Fibroblast of gingiva (primary cell): Measurements from ENCODE around the gene HBP1.
A peak's percentile ranks its signal among the peaks of the same experiment; 100 is the strongest.
"Not testable (repeated sequence)": the region's sequence is repeated elsewhere in the genome, so short reads cannot be mapped to it uniquely, and the experiment has no call there.

Experiments used
- DNase-seq: peaks from one replicate; pipeline ENCODE4 v3.0.0-alpha.2; 2011; ENCODE audit warnings: low read depth

Gene HBP1

DNA sequence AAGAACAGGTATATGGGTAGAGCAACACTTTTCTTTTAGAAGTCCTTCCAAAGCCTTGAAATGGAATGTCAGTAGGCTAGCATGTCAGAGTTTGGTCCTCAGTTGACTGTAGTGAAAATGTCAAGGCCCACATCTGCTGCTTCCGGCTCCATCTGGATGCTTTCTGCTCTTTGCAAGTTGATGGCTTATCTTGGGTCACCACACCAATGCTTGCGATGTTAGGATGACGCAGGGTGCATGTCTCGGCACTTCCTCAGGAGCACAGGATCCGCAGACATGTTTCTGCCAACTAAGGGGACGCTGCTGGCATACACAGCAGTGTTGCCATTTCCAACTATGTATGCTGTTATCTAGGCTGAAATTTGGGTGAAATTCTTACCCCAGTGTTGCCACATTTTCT, 14.0 kb upstream of the HBP1 start:
- DNase-seq = no peak

DNA sequence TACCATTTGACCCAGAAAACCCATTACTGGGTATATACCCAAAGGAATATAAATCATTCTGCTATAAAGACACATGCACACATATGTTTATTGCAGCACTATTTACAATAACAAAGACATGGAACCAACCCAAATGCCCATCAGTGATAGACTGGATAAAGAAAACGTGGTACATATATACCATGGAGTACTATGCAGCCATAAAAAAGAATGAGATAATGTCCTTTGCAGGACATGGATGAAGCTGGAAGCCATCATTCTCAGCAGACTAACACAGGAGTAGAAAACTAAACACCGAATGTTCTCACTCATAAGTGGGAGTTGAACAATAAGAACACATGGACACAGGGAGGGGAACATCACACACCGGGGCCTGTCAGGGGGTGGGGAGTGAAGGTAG, 13.1 kb upstream of the HBP1 start:
- not testable (repeated sequence) for DNase-seq

DNA sequence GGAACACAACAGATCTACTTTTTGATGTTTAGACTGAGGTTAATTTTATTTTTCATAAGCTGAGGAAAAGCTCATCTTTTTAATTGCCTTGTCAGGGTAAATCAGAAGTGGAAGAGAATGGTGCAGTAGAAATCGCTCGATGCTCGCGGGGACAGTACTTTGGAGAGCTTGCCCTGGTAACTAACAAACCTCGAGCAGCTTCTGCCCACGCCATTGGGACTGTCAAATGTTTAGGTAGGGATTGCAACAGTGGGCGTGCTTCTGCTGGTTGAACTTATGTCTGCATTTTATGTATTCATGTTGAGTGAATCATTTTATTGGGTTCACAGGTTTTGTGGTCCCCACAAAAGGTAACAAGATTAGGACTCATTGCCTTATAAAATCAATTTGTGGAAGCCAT, 11.7 kb upstream of the HBP1 start:
- DNase-seq = no peak

DNA sequence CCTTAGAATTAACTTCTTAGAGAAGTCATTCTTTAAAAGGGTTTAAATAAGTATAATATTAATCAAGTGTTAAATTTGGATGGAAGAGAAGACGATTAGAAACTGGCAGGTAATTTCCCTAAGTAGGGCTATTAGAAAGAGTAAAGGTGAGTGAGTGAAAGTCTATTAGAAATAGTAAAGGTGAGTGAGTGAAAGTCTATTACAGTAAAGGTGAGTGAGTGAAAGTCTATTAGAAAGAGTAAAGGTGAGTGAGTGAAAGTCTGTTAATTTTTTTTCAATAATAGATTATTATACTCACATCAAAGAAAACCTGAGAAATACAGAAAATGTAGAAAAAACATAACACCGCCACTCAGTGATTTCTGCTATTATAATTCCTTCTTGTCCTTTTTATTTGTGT, 10.8 kb upstream of the HBP1 start:
- DNase-seq = no peak

DNA sequence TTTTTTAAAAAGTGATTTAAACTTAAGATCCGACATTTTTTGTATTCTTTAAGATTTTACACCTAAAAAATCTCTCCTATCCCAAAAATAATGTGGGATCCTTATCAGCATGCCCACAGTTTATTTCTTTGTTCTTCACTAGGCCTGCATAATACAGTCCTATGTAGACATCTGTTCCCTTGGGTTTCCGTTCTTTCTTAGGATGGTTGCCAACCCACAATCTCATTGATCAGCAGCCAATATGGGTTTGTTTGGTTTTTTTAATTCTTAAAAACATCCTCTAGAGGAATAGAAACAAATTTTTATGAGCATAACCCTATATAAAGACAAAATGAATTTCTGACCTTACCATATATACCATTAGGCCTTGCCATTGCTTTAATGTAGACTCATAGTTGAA, 8.4 kb upstream of the HBP1 start:
- DNase-seq = no peak

DNA sequence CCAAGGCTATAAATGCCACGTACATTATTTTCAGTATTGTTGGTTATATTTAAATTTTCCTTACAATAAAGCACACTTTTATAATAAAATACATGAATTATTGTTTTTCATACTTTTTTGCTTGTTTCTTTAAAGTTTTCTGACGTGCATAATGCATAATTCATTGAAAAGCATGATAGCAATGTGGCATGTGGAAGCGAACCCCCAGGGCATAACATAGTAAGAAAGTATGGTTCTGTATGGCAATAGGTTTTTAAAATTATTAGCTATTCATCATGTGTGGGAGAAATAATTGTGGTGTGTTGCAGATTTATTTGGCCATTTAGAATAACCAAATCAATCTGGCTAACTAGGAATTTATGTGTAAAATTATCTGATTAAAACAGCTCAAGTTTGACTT, 7.4 kb upstream of the HBP1 start:
- no peak for DNase-seq

DNA sequence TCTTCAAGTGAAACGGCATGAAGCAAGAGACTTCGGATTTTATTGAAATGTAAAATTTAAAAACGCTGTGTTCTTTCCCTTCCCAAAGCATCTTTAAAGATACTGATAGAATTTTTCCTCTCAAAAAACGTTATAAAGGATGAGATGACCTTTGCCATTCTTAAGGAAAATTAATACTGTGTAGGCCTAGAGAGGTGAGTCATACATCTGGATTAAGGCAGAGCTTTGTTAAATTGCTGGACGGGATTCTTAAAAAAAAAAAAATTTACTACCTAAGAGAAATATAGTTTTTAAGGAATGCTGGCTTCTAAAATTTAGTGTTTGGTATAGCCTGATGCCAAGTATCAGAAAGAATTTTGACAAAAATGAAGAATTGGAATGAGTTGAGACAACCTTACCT, 6.3 kb upstream of the HBP1 start:
- DNase-seq = peak; percentile 12

DNA sequence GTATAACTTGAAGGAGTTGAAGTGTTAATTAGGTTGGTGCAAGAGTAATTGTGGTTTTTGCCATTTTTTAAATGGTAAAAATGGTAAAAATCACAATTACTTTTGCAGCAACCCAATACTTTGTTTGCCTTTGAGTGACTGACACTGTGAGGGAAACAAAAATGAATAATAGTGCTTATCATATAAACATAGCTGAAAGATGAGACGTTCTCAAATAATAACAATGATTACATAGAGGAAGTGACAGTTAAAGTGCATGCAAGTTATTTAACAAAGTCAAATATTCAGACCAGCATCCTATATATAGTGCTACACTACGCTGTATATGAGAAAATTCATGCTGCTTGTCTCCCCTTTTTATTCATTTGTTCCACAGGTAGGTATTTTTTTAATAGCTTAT, 4.7 kb upstream of the HBP1 start:
- no peak for DNase-seq

DNA sequence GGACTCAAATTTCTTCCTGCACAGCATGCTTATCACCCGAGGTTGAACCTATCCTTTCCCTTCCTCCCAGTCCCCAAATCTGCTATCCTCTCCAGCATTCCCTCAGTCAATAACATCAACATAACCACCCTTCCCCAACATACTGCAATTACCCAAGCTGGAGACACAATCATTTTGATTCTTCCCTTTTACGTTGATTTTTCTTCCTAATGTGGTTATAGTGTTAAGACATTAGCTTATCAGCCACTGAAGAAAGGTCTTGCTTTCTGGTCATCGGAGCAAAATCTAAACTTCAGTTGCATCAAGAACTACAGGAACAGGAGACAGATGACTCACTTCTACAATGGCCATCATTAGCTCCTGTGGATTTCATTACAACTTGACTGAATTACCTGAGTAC, 3.5 kb upstream of the HBP1 start:
- no peak for DNase-seq

DNA sequence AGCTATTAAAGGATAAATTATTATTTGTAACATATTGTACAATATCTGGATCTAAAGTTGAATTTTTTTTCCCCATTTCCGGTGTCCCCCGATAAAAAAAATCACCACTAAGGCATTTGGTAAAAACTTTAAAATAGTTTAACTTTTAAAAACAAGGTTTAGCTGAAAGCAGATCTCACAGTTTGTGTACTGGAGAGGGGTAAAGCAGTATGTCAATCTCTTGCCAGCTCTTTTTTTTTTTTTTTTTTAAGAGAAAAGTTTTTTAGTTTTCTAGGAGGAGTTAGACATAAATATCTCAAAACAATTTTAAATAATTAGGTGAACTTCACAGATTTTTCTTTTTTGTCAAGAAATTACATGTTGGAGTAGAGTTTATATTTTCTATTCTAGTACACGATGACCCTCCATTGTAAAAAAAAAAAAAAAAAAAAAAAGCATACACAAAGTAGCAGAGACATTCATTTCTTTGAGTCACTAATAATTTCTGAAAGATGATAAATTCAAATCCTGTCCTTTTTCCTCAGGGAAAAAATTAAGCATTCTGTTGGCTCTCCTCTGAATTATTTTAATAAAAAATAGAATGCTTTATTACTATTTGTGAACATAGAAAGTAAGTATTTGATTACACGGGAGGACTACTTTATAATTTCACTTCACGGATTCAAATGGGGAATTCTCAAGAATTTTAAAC, 1.9 kb upstream of the HBP1 start:
- DNase-seq = no peak

DNA sequence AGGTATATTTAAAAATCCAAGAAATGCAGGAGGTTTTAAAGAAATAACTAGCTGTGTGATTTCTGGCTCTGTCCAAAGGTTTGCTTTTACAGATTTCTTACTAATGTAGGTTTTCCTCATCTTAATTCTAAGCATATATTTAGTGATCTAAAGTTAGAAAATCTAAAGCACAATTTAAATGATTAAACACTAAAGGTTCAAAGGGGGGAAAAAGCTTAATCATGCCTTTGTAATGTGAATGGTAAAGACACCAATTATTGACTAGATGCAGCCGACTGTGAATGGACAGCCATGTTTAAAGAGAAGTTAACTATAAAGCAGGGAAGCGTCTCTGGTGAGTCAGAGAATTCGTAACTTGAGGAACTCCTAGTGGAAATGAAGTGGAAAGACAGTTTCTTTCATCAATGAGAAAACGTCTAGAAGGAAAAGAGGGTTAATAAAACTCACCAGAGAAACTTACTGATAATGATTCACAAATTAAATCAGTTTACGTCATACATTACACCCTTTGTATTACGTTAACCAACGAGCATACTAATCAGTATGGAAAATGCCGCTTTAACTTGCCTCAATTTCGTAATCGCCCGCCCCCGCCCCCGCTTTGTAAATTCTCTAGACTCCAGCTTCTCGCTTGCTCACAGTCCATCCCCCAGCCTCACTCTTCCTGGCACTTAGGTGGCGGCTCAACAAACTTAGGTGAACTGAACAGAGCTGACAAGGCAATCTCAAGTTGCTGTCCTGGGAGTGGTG, 1.1 kb upstream of the HBP1 start:
- peak; percentile 75 for DNase-seq

DNA sequence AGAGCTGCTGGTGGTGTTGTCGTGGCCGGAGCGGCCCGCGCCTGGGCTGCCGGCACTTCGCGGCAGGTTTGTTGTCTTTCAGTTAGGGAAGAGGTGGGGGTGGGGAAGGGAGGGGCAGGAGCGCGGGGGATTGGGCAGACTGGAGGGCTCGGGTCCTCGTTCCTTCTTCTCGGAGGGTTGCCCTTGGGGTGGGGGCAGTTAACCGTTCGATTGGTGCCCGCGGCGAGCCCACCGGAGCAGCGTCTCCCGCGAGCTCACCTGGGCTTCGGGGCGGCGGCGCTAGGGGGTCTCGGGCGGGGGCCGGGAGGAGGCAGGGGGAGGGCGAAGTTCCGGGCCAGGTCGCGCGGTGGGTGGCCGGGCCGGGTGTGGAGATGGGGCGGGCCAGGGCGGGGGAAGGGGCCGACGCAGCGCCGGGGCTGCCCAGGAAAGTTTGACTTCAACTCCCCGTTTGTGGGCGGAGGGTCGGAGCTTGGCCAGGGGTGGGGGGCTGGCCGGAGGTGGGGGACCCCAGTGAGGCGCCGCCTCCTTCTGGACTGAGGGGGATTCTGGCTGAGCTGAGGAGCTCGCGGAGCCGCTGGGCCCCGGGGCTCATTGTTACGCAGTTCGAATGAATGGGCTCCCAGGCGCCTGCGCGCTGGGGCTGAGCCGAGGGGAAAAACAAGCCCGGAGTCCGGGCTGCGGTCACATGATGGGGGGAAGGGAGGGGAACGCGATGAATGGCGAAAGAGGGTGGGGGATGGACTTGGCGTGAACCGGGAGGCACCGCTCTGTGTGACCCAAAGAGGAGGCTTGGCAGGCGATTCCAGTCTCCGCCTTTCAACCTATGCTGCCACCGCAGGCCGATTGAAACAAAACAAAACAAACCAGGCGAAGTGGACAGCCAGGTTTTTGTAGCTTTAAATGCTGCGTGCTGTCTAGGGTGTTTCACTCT, 582 bp downstream of the HBP1 start:
- DNase-seq = peak; percentile 98

DNA sequence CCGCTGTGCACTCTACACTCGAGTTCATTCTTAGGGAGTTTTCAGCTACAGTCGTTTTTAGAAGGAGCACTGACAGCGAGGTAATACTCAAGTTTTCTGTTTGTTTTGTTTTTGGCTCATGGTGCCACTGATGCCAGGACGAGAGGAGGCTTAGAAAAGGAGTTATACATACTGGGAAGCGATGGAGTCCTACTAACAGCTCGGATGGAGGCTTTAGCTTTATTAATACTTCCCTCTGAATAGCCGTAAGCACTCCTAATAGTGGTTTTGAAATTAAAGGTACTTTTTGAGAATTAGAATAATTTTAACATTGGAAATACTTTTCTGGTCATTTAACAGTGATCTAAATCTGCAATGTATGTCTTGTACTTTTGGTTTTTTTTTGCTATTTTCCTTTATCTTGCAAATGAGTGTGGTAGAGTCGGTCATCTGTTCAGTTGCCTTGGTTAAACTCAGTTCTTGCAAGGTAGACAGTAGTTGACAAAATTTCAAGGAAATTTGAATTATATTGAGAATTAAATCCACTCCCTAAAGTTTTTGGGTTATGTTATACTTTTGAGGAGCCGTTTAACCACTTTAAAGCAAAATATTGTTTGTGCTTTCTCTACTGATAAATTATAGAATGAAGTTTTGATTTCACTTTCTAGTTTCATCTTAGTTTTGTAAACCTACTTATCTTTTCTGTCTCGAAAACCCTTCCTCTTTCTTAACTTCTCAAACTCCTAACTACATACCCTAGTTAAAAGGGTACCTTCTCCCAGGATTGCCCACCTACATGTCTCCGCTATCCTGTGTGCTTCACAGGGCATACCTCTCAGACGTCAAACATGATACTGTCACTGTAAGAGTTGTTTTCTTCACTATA, 1.5 kb downstream of the HBP1 start:
- no peak for DNase-seq

DNA sequence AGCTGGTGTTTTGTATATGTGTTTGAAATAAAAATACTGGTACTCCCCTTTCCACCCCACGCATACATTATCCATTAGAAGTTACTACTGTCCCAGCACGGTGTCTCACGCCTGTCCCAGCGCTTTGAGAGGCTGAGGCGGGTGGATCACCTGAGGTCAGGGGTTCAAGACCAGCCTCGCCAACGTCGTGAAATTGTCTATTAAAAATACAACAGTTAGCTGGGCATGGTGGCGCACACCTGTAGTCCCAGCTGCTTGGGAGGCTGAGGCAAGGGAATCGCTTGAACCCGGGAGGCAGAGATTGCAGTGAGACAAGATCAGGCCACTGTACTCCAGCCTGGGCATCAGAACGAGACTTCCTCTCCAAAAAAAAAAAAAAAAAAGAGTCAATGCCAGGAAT, 2.7 kb downstream of the HBP1 start:
- no peak for DNase-seq

DNA sequence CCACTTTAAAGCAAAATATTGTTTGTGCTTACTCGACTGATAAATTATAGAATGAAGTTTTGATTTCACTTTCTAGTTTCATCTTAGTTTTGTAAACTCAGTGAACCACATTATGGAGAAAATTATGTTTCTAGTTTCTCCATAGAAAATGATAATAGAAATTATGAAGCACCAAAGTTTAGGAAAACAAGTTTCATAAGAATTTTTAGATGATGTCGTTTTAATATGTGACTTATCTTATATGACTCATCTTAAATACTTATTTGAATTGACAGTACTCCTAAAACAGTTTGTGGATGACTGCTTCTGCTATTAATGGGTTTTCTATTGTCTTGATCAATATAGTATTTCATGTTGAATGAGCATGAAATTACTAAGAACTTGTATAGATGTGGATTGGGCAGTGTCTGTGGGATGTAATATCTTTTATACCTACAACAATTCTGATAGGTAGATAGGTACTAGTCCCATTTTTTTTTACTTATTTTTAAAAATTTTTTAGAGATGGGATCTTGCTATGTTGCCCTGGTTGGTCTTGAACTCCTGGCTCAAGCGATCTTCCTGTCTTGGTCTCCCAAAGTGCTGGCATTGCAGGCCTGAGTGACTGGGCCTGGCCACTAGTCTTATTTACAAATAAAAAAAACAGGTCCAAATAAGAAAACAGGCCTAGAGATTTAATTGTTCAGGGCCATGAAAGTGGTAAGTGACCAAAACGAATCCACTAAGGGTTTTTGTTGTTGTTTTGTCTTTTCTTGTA, 3.7 kb downstream of the HBP1 start:
- no peak for DNase-seq

DNA sequence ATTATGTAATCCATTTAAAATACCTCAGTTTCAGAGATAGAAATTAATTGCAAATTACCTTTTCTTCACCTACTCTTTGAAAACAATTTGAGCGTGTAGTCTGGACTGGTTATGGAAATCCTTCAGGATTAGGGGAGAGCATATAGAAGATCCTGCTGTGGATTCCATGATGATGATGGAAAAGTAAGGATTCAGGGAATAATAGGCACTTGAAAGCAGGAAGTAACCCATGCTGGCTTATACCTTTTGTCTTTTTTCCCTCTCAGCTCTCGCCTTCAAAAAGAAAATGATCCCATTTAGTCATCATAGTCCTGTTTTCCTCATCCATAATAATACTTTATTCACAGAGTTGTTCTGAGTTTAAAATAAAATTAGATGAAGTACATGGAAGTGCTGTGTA, 4.4 kb downstream of the HBP1 start:
- no peak for DNase-seq

DNA sequence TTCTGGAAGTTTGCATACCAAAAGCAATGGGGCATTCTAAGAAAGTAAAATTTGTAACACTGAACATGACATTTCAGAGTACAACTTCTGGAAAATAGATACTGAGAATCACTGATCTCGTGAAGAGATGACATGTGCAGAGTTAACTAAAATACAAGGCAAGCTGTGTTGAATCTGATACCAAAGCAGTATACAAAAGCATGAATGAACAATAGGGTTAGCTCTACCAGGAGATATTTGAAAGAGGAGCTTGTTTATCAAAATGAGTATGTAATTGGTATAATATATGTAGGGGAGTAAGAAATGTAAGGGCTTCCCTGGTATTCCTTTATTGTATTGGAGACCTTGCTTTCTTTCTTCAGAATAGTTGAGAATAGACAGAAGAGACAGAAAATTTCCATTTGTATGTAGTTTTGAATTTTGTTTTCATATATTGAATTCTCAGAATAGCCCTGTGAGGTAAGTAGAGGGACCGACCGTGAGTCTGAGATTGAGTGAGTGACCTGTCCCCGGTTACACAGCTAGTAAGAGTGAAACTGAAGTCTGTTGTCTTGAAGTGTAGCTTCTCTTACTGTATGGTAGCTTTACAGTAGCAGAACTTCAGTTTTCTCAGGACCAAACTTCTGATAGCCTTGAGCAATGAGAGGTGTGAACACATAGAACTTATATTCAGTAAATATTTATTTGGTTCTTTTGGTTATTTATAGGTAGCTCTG, 5.0 kb downstream of the HBP1 start:
- no peak for DNase-seq

DNA sequence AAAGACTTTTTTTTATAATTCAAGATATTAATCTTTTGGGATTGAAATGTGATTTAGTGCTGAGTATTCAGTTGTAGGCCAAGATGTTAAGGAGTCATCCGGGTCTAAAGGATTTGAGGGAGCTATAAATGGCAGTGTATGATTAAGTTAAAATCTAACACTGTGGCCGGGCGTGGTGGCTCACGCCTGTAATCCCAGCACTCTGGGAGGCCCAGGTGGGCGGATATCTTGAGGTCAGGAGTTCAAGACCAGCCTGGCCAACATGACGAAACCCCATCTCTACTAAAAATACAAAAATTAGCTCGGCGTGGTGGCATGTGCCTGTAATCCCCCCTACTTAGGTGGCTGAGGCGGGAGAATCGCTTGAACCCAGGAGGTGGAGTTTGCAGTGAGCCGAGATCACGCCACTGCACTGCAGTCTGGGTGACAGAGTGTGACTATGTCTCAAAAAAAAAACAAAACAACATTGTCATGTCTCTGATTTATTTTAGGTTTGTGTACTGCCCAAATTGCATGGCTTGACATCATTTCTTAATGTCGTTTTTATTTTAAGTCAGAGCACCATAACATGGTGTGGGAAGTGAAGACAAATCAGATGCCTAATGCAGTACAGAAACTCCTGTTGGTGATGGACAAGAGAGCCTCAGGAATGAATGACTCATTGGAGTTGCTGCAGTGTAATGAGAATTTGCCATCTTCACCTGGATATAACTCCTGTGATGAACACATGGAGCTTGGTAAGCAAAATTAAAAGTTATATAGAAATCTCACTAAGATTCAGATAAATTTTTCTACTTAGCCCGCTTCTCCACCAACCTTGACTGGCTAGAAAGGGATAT, 10.7 kb downstream of the HBP1 start:
- DNase-seq = peak; percentile 10

DNA sequence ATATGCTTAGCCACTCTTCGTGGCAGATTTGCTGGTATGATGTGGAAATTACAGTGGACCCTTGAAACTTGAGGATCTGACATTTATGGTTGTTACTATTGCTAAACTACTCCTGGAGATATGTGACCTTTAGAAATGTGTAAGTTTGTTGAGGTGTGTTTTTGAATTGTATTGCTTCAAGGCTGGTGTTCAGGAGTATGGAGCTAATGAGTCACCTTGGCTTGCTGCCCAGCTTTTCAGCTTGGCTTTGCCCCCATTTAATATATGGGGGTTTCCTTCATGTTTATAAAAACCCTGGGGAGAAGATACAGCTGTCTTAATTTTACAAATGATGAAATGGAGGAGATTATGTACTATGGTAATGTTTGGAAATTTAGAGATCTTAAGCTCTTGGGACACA, 11.6 kb downstream of the HBP1 start:
- peak; percentile 94 for DNase-seq

DNA sequence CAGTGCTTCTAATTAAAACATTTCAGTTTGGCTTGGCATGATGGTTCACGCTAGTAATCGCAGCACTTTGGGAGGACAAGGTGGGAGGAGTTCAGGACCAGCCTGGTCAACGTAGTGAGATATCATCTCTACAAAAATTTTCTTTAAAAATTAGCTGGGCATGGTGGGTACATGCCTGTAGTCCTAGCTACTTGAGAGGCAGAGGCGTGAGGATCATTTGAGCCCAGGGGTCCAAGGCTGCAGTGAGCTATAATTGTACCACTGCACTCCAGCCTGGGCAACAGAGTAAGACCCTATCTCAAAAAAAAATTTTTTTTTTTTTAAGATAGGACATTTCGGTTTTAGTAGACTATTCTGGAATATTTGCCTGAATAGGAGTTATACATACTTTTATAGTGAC, 12.4 kb downstream of the HBP1 start:
- DNase-seq = no peak
